A673 (cell line): ENCODE results near the gene RNF125. TPM values are rescaled to one million over a fixed set of nuclear protein-coding genes. Genes with fewer than 3 reads are reported as not detected.
"Not testable (repeated sequence)": the region's sequence is repeated elsewhere in the genome, so short reads cannot be mapped to it uniquely, and the experiment has no call there.

Experiments
- BruUV-seq: library from RNA; stranded (reverse); fragments of 400-500 nt; replicated peaks from 2 replicates; lab custom pipeline; 2021; lab: Mats Ljungman, UMichigan
- CTCF ChIA-PET: fragments of 300-600 bp; sonication (Branson Sonifier 250); formaldehyde crosslinking; loops from one replicate; lab custom pipeline; 2022; ENCODE audit warnings: antibody characterized with exemption; lab: Charles Lee
- POLR2A ChIA-PET: fragments of 300-600 bp; sonication (Branson Sonifier 250); formaldehyde crosslinking; loops from one replicate; lab custom pipeline; 2022; ENCODE audit warnings: antibody characterized with exemption; ENCODE audit not compliant: low non-redundant PET; lab: Charles Lee
- DNase-seq: peaks from one replicate; pipeline ENCODE4 v3.0.0-alpha.2; 2015; ENCODE audit warnings: low spot score
- H3K27ac ChIP-seq: fragments of 200-600 bp; sonication (generic); 2 replicates; pipeline ENCODE4 v1.5.1; 2016; ENCODE audit warnings: mixed run types, low read depth, mild to moderate bottlenecking, mixed read lengths, antibody characterized with exemption, low read length; ENCODE audit not compliant: poor library complexity, severe bottlenecking
- H3K27me3 ChIP-seq: fragments of 200-600 bp; sonication (generic); replicated peaks from 2 replicates; pipeline ENCODE4 v1.6.1; 2017; ENCODE audit warnings: mixed run types, low read depth, mild to moderate bottlenecking, mixed read lengths, antibody characterized with exemption, low read length; ENCODE audit not compliant: insufficient read depth, poor library complexity
- H3K36me3 ChIP-seq: fragments of 200-600 bp; sonication (generic); 2 replicates; pipeline ENCODE4 v1.6.1; 2016; ENCODE audit warnings: mixed run types, mild to moderate bottlenecking, mixed read lengths, antibody characterized with exemption, low read length; ENCODE audit not compliant: insufficient read depth, poor library complexity, severe bottlenecking
- H3K4me1 ChIP-seq: fragments of 200-600 bp; sonication (generic); 2 replicates; pipeline ENCODE4 v1.6.1; 2017; ENCODE audit warnings: mixed run types, mild to moderate bottlenecking, mixed read lengths, antibody characterized with exemption, low read length; ENCODE audit not compliant: insufficient read depth, poor library complexity, severe bottlenecking
- H3K4me3 ChIP-seq: fragments of 200-600 bp; sonication (generic); 2 replicates; pipeline ENCODE4 v1.5.1; 2016; ENCODE audit warnings: low read depth, mixed run types, mild to moderate bottlenecking, mixed read lengths, low read length; ENCODE audit not compliant: poor library complexity, severe bottlenecking
- H3K9me3 ChIP-seq: fragments of 200-600 bp; sonication (generic); 2 replicates; pipeline ENCODE4 v1.6.1; 2016; ENCODE audit warnings: mixed run types, low read depth, mild to moderate bottlenecking, mixed read lengths, antibody characterized with exemption, low read length; ENCODE audit not compliant: poor library complexity, severe bottlenecking
- EZH2 ChIP-seq: fragments of 200-600 bp; sonication (generic); IDR thresholded peaks from 2 replicates; pipeline ENCODE4 v1.6.1; 2017; ENCODE audit warnings: borderline replicate concordance, low read depth, mild to moderate bottlenecking, mixed read lengths, antibody characterized with exemption, low read length; ENCODE audit not compliant: poor library complexity, severe bottlenecking
- intact Hi-C: fragments of 100-400 bp; cut with micrococcal nuclease; formaldehyde crosslinking; loops from one replicate; pipeline ENCODE4 v1.10.0; 2022; ENCODE audit not compliant: unreplicated experiment
- total RNA-seq: library from RNA; stranded (reverse); gene quantifications from 2 replicates; pipeline ENCODE4 v1.2.3, GENCODE V29; 2021
- TF ChIP-seq, protein P1 (sequence below): fragments of 300-800, 200-600 bp; sonication (generic); conservative IDR thresholded peaks from 2 replicates; pipeline ENCODE4 v1.5.1; 2017; ENCODE audit warnings: low read depth, mild to moderate bottlenecking, antibody characterized with exemption, low read length, moderate library complexity, mixed read lengths

Gene RNF125
- total RNA-seq, 1 experiment from 2014 or later, result 1.5 TPM

DNA sequence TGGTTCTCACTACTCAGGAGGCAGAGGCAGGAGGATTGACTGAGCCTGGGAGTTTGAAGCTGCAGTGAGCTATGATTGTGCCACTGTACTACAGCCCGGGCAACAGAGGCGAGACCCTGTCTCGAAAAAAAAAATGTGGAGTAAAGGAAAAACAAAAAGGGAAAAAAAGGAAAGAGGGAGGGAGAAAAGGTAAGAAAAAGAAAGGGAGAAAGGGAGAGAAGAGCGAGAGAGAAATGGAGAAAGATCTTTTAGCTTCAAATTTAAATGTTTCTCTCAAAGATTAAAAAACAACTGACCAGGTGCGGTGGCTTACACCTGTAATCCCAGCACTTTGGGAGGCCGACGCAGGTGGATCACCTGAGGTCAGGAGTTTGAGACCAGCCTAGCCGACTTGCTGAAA, 65.2 kb downstream of the RNF125 start:
- TF ChIP-seq EZH2, result no peak
- TF ChIP-seq, protein P1, sequence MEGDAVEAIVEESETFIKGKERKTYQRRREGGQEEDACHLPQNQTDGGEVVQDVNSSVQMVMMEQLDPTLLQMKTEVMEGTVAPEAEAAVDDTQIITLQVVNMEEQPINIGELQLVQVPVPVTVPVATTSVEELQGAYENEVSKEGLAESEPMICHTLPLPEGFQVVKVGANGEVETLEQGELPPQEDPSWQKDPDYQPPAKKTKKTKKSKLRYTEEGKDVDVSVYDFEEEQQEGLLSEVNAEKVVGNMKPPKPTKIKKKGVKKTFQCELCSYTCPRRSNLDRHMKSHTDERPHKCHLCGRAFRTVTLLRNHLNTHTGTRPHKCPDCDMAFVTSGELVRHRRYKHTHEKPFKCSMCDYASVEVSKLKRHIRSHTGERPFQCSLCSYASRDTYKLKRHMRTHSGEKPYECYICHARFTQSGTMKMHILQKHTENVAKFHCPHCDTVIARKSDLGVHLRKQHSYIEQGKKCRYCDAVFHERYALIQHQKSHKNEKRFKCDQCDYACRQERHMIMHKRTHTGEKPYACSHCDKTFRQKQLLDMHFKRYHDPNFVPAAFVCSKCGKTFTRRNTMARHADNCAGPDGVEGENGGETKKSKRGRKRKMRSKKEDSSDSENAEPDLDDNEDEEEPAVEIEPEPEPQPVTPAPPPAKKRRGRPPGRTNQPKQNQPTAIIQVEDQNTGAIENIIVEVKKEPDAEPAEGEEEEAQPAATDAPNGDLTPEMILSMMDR, result no peak
- ChIA-PET POLR2A (no interaction called here), CTCF (no interaction called here)
- intact Hi-C loops, result loop anchor here (10.0 kb wide), 1 partner anchor 139 kb away; the partner anchor contains the start of gene TRAPPC8
- no peak for DNase-seq
- no peak overlapping the region for H3K4me3 ChIP-seq
- no peaks in the 10 kb centered on the region for H3K36me3 ChIP-seq
- H3K4me1 ChIP-seq, result peaks cover 18% of the 10 kb centered on the region
- H3K9me3 ChIP-seq, result no peaks in the 10 kb centered on the region
- H3K27ac ChIP-seq, result no peak overlapping the region
- BruUV-seq, result no TSS peak
- H3K27me3 ChIP-seq, result no peaks in the 10 kb centered on the region

DNA sequence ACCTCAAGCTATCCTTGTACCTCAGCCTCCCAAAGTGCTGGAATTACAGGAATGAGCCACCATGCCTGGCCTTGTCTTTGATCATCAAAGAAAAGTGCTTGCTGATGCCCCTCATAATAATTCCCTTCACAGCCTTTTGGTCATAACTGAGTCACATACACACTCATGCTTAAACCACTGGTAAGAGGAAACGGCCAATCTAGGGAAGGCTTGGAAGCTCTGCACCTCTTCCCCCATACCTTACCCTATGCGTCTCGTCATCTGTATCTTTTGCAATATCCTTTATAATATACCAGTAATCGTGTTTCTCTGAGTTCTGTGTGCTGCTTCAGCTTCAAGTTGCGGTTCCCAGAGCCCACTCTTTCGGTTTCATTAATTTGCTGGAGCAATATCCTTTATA, 68.3 kb downstream of the RNF125 start:
- TF ChIP-seq, protein P1, result no peak
- intact Hi-C loops, result loop anchor here (10.0 kb wide), 1 partner anchor 142 kb away; the partner anchor contains the start of gene TRAPPC8
- POLR2A ChIA-PET, result no interaction called here
- DNase-seq, result no peak
- CTCF ChIA-PET, result no interaction called here
- Histone ChIP-seq H3K4me1 (peaks cover 18% of the 10 kb centered on the region), H3K9me3 (no peaks in the 10 kb centered on the region), H3K27me3 (no peaks in the 10 kb centered on the region), H3K27ac (no peak overlapping the region), H3K4me3 (no peak overlapping the region), H3K36me3 (no peaks in the 10 kb centered on the region)
- BruUV-seq, result no TSS peak

DNA sequence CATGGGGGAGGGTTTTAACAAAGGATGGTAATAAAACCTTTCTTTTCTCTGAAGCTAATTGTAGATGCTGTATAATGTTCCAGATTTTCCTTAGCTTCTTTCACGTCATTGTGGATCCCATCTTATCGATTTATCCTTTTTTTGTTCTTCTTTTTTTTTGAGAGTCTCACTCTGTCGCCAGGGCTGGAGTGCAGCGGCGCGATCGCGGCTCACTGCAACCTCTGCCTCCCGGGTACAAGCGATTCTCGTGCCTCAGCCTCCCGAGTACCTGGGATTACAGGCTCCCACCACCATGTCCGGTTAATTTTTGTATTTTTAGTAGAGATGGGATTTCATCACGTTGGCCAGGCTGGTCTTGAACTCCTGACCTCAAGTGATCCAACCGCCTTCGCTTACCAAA, 72.2 kb downstream of the RNF125 start:
- H3K9me3 ChIP-seq, H3K27ac ChIP-seq, CTCF ChIA-PET, H3K4me3 ChIP-seq, intact Hi-C loops, BruUV-seq, DNase-seq, H3K27me3 ChIP-seq, H3K36me3 ChIP-seq: not testable (repeated sequence)
- H3K4me1 ChIP-seq, result peaks cover 19% of the 10 kb centered on the region
- POLR2A ChIA-PET, result interaction anchor here (0.6 kb wide), 1 partner anchor 8 kb away, joined by 3 read pairs; no protein-coding TSS in a partner anchor

DNA sequence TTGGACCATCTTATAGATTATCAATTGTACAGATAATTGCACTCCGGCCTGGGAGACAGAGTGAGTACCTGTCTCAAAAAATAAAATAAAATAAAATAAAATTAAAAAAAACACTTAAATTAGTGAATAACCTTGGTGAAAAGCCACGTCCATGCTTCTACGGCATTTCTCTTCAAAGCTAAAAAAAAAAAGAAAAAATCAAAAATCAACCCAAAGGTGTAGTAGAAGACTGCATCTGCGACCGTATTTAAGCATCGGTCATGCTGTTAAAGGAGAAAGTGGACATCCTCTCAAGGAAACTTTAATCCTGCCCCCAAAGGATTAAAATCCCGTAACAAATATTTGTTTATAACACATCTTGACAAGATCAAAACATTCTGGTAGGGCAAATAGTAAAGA, 72.7 kb downstream of the RNF125 start:
- TF ChIP-seq, protein P1, result no peak
- TF ChIP-seq EZH2, result no peak
- Histone ChIP-seq H3K27me3 (no peaks in the 10 kb centered on the region), H3K27ac (peak overlapping the region; percentile 98), H3K4me3 (peak overlapping the region; percentile 78), H3K4me1 (peaks cover 21% of the 10 kb centered on the region), H3K9me3 (no peaks in the 10 kb centered on the region), H3K36me3 (peaks cover 6% of the 10 kb centered on the region)
- ChIA-PET POLR2A (interaction anchor here (0.5 to 0.6 kb wide), 2 partner anchors 226 to 247 kb away, joined by 3 to 9 read pairs; no protein-coding TSS in a partner anchor), CTCF (no interaction called here)
- no TSS peak for BruUV-seq
- intact Hi-C loops, result no loop called here
- DNase-seq, result no peak
